ENCODE results near the gene TMEM131.
A peak's percentile ranks its signal among the peaks of the same experiment; 100 is the strongest.

TMEM131 gene

GRCh38 chr2:98020516-98020915 is 24.8 kb upstream of the TMEM131 start:
- DNase-seq (ENCODE audit: low spot score) = no peak

- DNase-seq (ENCODE audit: low spot score) = no peak
Measured at GRCh38 chr2:98016908-98017670, 21.3 kb upstream of the TMEM131 start.

- no peak for DNase-seq (ENCODE audit: low spot score)
Measured at GRCh38 chr2:98015671-98016070, 19.9 kb upstream of the TMEM131 start.

GRCh38 chr2:98014379-98014778 is 18.6 kb upstream of the TMEM131 start:
- no peak for DNase-seq (ENCODE audit: low spot score)

- DNase-seq (ENCODE audit: low spot score) = peak; percentile 59
Measured at GRCh38 chr2:98013407-98014042, 17.8 kb upstream of the TMEM131 start.

GRCh38 chr2:98012561-98012991 is 16.8 kb upstream of the TMEM131 start:
- DNase-seq (ENCODE audit: low spot score) = no peak

- DNase-seq (ENCODE audit: low spot score) = no peak
Measured at GRCh38 chr2:98009887-98010760, 14.4 kb upstream of the TMEM131 start.

GRCh38 chr2:98008415-98008814 is 12.7 kb upstream of the TMEM131 start:
- DNase-seq (ENCODE audit: low spot score) = no peak

- no peak for DNase-seq (ENCODE audit: low spot score)
Measured at GRCh38 chr2:98006378-98006777, 10.6 kb upstream of the TMEM131 start.

- DNase-seq (ENCODE audit: low spot score) = no peak
Measured at GRCh38 chr2:98004613-98005012, 8.9 kb upstream of the TMEM131 start.

- DNase-seq (ENCODE audit: low spot score) = no peak
Measured at GRCh38 chr2:98004047-98004446, 8.3 kb upstream of the TMEM131 start.

GRCh38 chr2:97999536-97999935 is 3.8 kb upstream of the TMEM131 start:
- no peak for DNase-seq (ENCODE audit: low spot score)

GRCh38 chr2:97998431-97999005 is 2.8 kb upstream of the TMEM131 start:
- DNase-seq (ENCODE audit: low spot score) = no peak

GRCh38 chr2:97997784-97998392 is 2.1 kb upstream of the TMEM131 start:
- no peak for DNase-seq (ENCODE audit: low spot score)

- DNase-seq (ENCODE audit: low spot score) = no peak
Measured at GRCh38 chr2:97996679-97997078, 931 bp upstream of the TMEM131 start.

- DNase-seq (ENCODE audit: low spot score) = peak; percentile 65
Measured at GRCh38 chr2:97995026-97995733, 568 bp downstream of the TMEM131 start.

GRCh38 chr2:97994476-97994875 is 1.3 kb downstream of the TMEM131 start:
- DNase-seq (ENCODE audit: low spot score) = no peak

GRCh38 chr2:97993926-97994325 is 1.8 kb downstream of the TMEM131 start:
- peak; percentile 26 for DNase-seq (ENCODE audit: low spot score)

GRCh38 chr2:97992836-97993825 is 2.6 kb downstream of the TMEM131 start:
- DNase-seq (ENCODE audit: low spot score) = peak; percentile 15

All from SW480 (cell line).